ENCODE data around the gene OR4D2.

- TF ChIP-seq, protein P1, sequence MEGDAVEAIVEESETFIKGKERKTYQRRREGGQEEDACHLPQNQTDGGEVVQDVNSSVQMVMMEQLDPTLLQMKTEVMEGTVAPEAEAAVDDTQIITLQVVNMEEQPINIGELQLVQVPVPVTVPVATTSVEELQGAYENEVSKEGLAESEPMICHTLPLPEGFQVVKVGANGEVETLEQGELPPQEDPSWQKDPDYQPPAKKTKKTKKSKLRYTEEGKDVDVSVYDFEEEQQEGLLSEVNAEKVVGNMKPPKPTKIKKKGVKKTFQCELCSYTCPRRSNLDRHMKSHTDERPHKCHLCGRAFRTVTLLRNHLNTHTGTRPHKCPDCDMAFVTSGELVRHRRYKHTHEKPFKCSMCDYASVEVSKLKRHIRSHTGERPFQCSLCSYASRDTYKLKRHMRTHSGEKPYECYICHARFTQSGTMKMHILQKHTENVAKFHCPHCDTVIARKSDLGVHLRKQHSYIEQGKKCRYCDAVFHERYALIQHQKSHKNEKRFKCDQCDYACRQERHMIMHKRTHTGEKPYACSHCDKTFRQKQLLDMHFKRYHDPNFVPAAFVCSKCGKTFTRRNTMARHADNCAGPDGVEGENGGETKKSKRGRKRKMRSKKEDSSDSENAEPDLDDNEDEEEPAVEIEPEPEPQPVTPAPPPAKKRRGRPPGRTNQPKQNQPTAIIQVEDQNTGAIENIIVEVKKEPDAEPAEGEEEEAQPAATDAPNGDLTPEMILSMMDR (IDR thresholded peaks at IDR 0.05 in 8 of 11, conservative IDR thresholded peaks at IDR 0.05 in 3 of 11), result no peak
- TF ChIP-seq POLR2AphosphoS5 (IDR thresholded peaks at IDR 0.05), result no peak
- TF ChIP-seq POLR2A (IDR thresholded peaks at IDR 0.05), result no peak
Observed at GRCh38 chr17:58219789-58220183, 53.0 kb downstream of the OR4D2 start.

Data from spleen (tissue), 7 donors.